HepG2 (cell line): ENCODE results near the gene MAP3K5. TPM values are rescaled to one million over a fixed set of nuclear protein-coding genes. Genes with fewer than 3 reads are reported as not detected.

Source experiments
- ATAC-seq: fragments of 200-7000 bp; cut with Tn5 transposase; 3 replicates; pipeline ENCODE4 v1.9.1; 2020; ENCODE audit warnings: mild to moderate bottlenecking, moderate library complexity
- BruUV-seq: library from RNA; stranded (reverse); fragments of 400-500 nt; replicated peaks from 2 replicates; lab custom pipeline; 2021; lab: Mats Ljungman, UMichigan
- CTCF ChIA-PET: fragments of 300-600 bp; formaldehyde crosslinking; extraction: SDS; loops from one replicate; lab custom pipeline; 2021; ENCODE audit warnings: low total read pairs, inconsistent platforms, low intra/inter-chr PET ratio; lab: Yijun Ruan, JAX
- POLR2A ChIA-PET: fragments of 350-600 bp; sonication (Branson Sonifier 250); formaldehyde crosslinking; loops from one replicate; lab custom pipeline; 2020; ENCODE audit warnings: antibody characterized with exemption, inconsistent platforms; lab: Yijun Ruan, JAX
- DNase-seq: peaks from one replicate; pipeline ENCODE4 v3.0.0-alpha.2; 2015; ENCODE audit warnings: low spot score
- FAIRE-seq: peaks from 3 replicates; lab custom pipeline; 2011; peaks lifted over from hg19 to GRCh38; lab: Jason Lieb, UNC
- H2AFZ ChIP-seq: one replicate; pipeline ENCODE4 v1.6.1; 2011; ENCODE audit warnings: low read length, inconsistent platforms
- H3K27ac ChIP-seq: fragments of 300-600 bp; 3 replicates; pipeline ENCODE4 v1.8.0; 2011; ENCODE audit warnings: mixed run types, mild to moderate bottlenecking, mixed read lengths, low read length, inconsistent platforms; ENCODE audit not compliant: insufficient read depth; ENCODE audit errors: extremely low read length
- H3K27me3 ChIP-seq, 2 experiments: fragments of 200-600 bp in 1 of 2; 2 replicates in 1 of 2; 3 replicates in 1 of 2; pipeline versions ENCODE4 v1.6.0 to v1.8.0; 2011; ENCODE audit warnings: low read length in 2 of 2, mild to moderate bottlenecking in 2 of 2, moderate library complexity in 2 of 2, inconsistent platforms in 1 of 2; ENCODE audit not compliant: insufficient read depth in 2 of 2, control insufficient read depth in 1 of 2
- H3K36me3 ChIP-seq, 2 experiments: fragments of 200-600 bp in 1 of 2; replicated peaks in 1 of 2; 2 replicates in 1 of 2; 3 replicates in 1 of 2; pipeline versions ENCODE4 v1.5.1 to v1.8.0; 2011; ENCODE audit warnings: low read length in 2 of 2, inconsistent platforms in 1 of 2; ENCODE audit not compliant: insufficient read depth in 2 of 2, control insufficient read depth in 1 of 2
- H3K4me1 ChIP-seq: 2 replicates; pipeline ENCODE4 v1.5.1; 2012; ENCODE audit warnings: low read length, inconsistent platforms; ENCODE audit not compliant: insufficient read depth
- H3K4me2 ChIP-seq: 2 replicates; pipeline ENCODE4 v1.6.0; 2011; ENCODE audit warnings: low read depth, low read length, inconsistent platforms
- H3K4me3 ChIP-seq, 3 experiments: fragments of 200-600 bp in 1 of 3; sonication (generic), shearing (Covaris generic) in 1 of 3; replicated peaks in 1 of 3; 2 replicates each; pipeline ENCODE4 v1.5.1; 2011 to 2016; ENCODE audit warnings: low read length in 3 of 3, inconsistent platforms in 2 of 3, low read depth in 2 of 3, mild to moderate bottlenecking in 2 of 3, control low read depth in 1 of 3, mixed read lengths in 1 of 3; ENCODE audit not compliant: insufficient read depth in 1 of 3
- H3K79me2 ChIP-seq: one replicate; pipeline ENCODE4 v1.6.1; 2011; ENCODE audit warnings: low read length, inconsistent platforms; ENCODE audit not compliant: insufficient read depth
- H3K9ac ChIP-seq: 2 replicates; pipeline ENCODE4 v1.6.0; 2011; ENCODE audit warnings: mild to moderate bottlenecking, low read depth, low read length, inconsistent platforms; ENCODE audit not compliant: insufficient read depth
- H3K9me3 ChIP-seq: 2 replicates; pipeline ENCODE4 v1.5.1; 2012; ENCODE audit warnings: mild to moderate bottlenecking, low read length
- H4K20me1 ChIP-seq: 2 replicates; pipeline ENCODE4 v1.6.0; 2011; ENCODE audit warnings: inconsistent platforms, mild to moderate bottlenecking, low read length, moderate library complexity; ENCODE audit not compliant: insufficient read depth
- ARHGAP35 ChIP-seq: sonication (generic); formaldehyde crosslinking; IDR thresholded peaks from 2 replicates; pipeline ENCODE4 v1.9.0; 2022; ENCODE audit warnings: mild to moderate bottlenecking, inconsistent platforms, moderate library complexity, missing genetic modification reagents, borderline replicate concordance
- CAMTA2 ChIP-seq: sonication (generic); formaldehyde crosslinking; IDR thresholded peaks from 2 replicates; pipeline ENCODE4 v1.4.0; 2020; ENCODE audit warnings: mild to moderate bottlenecking, missing genetic modification reagents, borderline replicate concordance
- ELF4 ChIP-seq: sonication (generic); formaldehyde crosslinking; IDR thresholded peaks from 2 replicates; pipeline ENCODE4 v1.5.0; 2020; ENCODE audit warnings: missing genetic modification reagents, mild to moderate bottlenecking, moderate library complexity, borderline replicate concordance
- FOXO1 ChIP-seq: sonication (generic); formaldehyde crosslinking; IDR thresholded peaks from 2 replicates; pipeline ENCODE4 v1.4.0; 2020; ENCODE audit warnings: missing genetic modification reagents
- JARID2 ChIP-seq: sonication (generic); formaldehyde crosslinking; IDR thresholded peaks from 2 replicates; pipeline ENCODE4 v1.8.1; 2023; ENCODE audit warnings: missing genetic modification reagents, inconsistent platforms; ENCODE audit not compliant: insufficient replicate concordance
- MATR3 ChIP-seq: sonication (generic); formaldehyde crosslinking; IDR thresholded peaks from 2 replicates; pipeline ENCODE4 v1.4.0; 2020; ENCODE audit warnings: missing genetic modification reagents
- MXD4 ChIP-seq: IDR thresholded peaks from 2 replicates; pipeline ENCODE4 v1.6.1; 2016; ENCODE audit warnings: mild to moderate bottlenecking, missing biosample characterization, missing genetic modification reagents
- PCBP2 ChIP-seq: fragments of 200-400 bp; formaldehyde crosslinking; optimal IDR thresholded peaks from 2 replicates; pipeline ENCODE3; 2018; ENCODE audit warnings: low read length, low read depth; ENCODE audit not compliant: poor library complexity, severe bottlenecking
- RELA ChIP-seq: sonication (generic); formaldehyde crosslinking; IDR thresholded peaks from 2 replicates; pipeline ENCODE4 v1.4.0; 2020; ENCODE audit warnings: missing genetic modification reagents
- RXRA ChIP-seq: sonication (generic); formaldehyde crosslinking; IDR thresholded peaks from 2 replicates; pipeline ENCODE4 v1.5.1; 2020; ENCODE audit warnings: missing genetic modification reagents
- SOX5 ChIP-seq: IDR thresholded peaks from 2 replicates; pipeline ENCODE4 v1.6.1; 2016; ENCODE audit warnings: borderline replicate concordance
- STAG1 ChIP-seq: sonication (generic); formaldehyde crosslinking; IDR thresholded peaks from 2 replicates; pipeline ENCODE4 v1.4.0; 2020; ENCODE audit warnings: missing genetic modification reagents
- TSC22D2 ChIP-seq: sonication (generic); formaldehyde crosslinking; IDR thresholded peaks from 2 replicates; pipeline ENCODE4 v1.5.1; 2020; ENCODE audit warnings: missing genetic modification reagents, mild to moderate bottlenecking, borderline replicate concordance
- ZNF12 ChIP-seq: sonication (generic); formaldehyde crosslinking; IDR thresholded peaks from 2 replicates; pipeline ENCODE4 v1.5.0; 2020; ENCODE audit warnings: missing genetic modification reagents
- ZNF296 ChIP-seq: sonication (generic); formaldehyde crosslinking; conservative IDR thresholded peaks from 2 replicates; pipeline ENCODE4 v1.5.0; 2020; ENCODE audit warnings: mild to moderate bottlenecking, missing genetic modification reagents
- ZNF317 ChIP-seq: sonication (generic); formaldehyde crosslinking; IDR thresholded peaks from 2 replicates; pipeline ENCODE4 v1.5.0; 2020; ENCODE audit warnings: mild to moderate bottlenecking, missing genetic modification reagents
- ZNF333 ChIP-seq: sonication (generic); formaldehyde crosslinking; IDR thresholded peaks from 2 replicates; pipeline ENCODE4 v1.4.0; 2020; ENCODE audit warnings: mild to moderate bottlenecking, missing genetic modification reagents, borderline replicate concordance
- ZNF557 ChIP-seq: sonication (generic); formaldehyde crosslinking; IDR thresholded peaks from 2 replicates; pipeline ENCODE4 v1.4.0; 2020; ENCODE audit warnings: missing genetic modification reagents
- ZNF713 ChIP-seq: sonication (generic); formaldehyde crosslinking; IDR thresholded peaks from 2 replicates; pipeline ENCODE4 v1.4.0; 2020; ENCODE audit warnings: mild to moderate bottlenecking, missing genetic modification reagents
- ZNF790 ChIP-seq: sonication (generic); formaldehyde crosslinking; IDR thresholded peaks from 2 replicates; pipeline ENCODE4 v1.8.0; 2022; ENCODE audit warnings: missing genetic modification reagents, mild to moderate bottlenecking, borderline replicate concordance
- WGBS: methylation state at CpG from one replicate; pipeline ENCODE4 v1.1.6; 2017; ENCODE audit warnings: low lambda C conversion rate; 5-methylcytosine and 5-hydroxymethylcytosine counted together
- in situ Hi-C: cut with HindIII; loops from 2 replicates; pipeline ENCODE4 v1.10.0; 2017; ENCODE audit warnings: low pct_unique_long_range_greater_than_20kb; ENCODE audit not compliant: extremely low pct_ligation_motif_present
- intact Hi-C: fragments of 100-400 bp; cut with micrococcal nuclease; formaldehyde crosslinking; loops from one replicate; pipeline ENCODE4 v1.10.0; 2022; ENCODE audit not compliant: unreplicated experiment
- polyA plus RNA-seq, 8 experiments: library from polyadenylated mRNA; depleted of rRNA in 3 of 8; stranded (reverse) in 7 of 8; unstranded in 1 of 8; fragments of >200 nt; fragmentation: Illumina TruSeq in 4 of 8; extraction: Trizol in 4 of 8; gene quantifications; 2 replicates each; pipeline versions ENCODE4 v1.2.1 to v1.2.3, GENCODE V29; 2011 to 2016; ENCODE audit warnings: low read depth in 4 of 8, missing spikeins in 1 of 8, mixed read lengths in 1 of 8; ENCODE audit not compliant: insufficient read depth in 1 of 8
- total RNA-seq, 5 experiments: library from RNA; depleted of rRNA; stranded (reverse); fragments of >200 nt; fragmentation: Illumina TruSeq; extraction: Trizol; gene quantifications; 2 replicates each; pipeline ENCODE4 v1.2.3, GENCODE V29; 2016; ENCODE audit warnings: low read depth in 1 of 5
- TF ChIP-seq, protein P1 (sequence below): sonication (generic); formaldehyde crosslinking; IDR thresholded peaks from 2 replicates; pipeline ENCODE4 v1.4.0; 2020; ENCODE audit warnings: low read depth, mild to moderate bottlenecking, missing genetic modification reagents
- TF ChIP-seq, protein P2 (sequence below): IDR thresholded peaks from 2 replicates; pipeline ENCODE4 v1.6.1; 2016; ENCODE audit warnings: control low read depth

MAP3K5 gene
- total and polyA plus RNA-seq, 2 of the 13 experiments (the other 11 are each of a cell fraction or from before 2014, with no cell fraction given): not detected

GRCh38 chr6:136706430-136706829, 85.8 kb downstream of the MAP3K5 start:
- H2AFZ ChIP-seq: no peak overlapping the region
- no TSS peak for BruUV-seq

DNA sequence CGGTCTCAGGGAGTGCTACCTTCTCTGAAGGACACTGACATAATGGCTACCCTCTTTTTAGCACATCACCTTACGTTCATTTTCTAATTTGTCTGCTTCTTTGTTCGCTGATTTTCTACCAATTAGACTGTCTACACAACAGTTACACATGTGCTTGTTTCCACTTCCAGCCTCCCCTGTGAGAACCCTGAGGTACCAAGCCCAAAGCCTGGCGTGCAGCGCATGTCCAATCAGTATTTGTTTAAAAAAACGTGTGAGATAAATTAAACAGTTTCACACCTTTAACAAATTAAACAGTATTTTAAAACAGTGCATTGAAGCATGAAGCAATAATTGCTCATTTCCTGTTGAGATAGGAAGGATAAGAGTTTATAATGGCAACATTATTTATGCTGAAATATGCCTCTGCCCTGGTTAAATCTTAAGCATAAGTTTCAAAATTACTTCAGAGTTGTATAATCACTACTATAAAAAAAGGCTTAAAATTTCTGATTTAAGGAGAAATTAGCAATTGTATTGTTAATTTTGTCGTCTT, 88.9 kb downstream of the MAP3K5 start:
- ChIA-PET POLR2A (no interaction called here), CTCF (no interaction called here)
- no peaks in the 10 kb centered on the region for H3K4me1 ChIP-seq
- no peak overlapping the region for H3K4me2 ChIP-seq
- H3K9me3 ChIP-seq: no peaks in the 10 kb centered on the region
- DNase-seq: no peak
- H3K79me2 ChIP-seq: no peaks in the 10 kb centered on the region
- no peak overlapping the region for H2AFZ ChIP-seq
- no peak overlapping the region for H3K9ac ChIP-seq
- no TSS peak for BruUV-seq
- TF ChIP-seq ARHGAP35 (no peak), RELA (CRISPR knock-in tag) (no peak), ZNF12 (no peak), ZNF790 (CRISPR knock-in tag) (no peak), CAMTA2 (CRISPR knock-in tag) (no peak), TSC22D2 (CRISPR knock-in tag) (no peak)
- TF ChIP-seq, protein P1, sequence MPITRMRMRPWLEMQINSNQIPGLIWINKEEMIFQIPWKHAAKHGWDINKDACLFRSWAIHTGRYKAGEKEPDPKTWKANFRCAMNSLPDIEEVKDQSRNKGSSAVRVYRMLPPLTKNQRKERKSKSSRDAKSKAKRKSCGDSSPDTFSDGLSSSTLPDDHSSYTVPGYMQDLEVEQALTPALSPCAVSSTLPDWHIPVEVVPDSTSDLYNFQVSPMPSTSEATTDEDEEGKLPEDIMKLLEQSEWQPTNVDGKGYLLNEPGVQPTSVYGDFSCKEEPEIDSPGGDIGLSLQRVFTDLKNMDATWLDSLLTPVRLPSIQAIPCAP: no peak
- intact Hi-C loops: no loop called here
- H3K27me3 ChIP-seq: peaks cover 0 to 33% of the 10 kb centered on the region in 2 experiments; a peak in 3 of 5 replicates
- H4K20me1 ChIP-seq: no peaks in the 10 kb centered on the region
- 15% methylated on average over 7 of the region's 7 CpGs for WGBS
- no peak for FAIRE-seq
- no peaks in the 10 kb centered on the region for H3K36me3 ChIP-seq
- no peak overlapping the region for H3K4me3 ChIP-seq
- no peak for ATAC-seq
- in situ Hi-C loops: no loop called here
- no peak overlapping the region for H3K27ac ChIP-seq

More at GRCh38 chr6:136706430-136706829, 85.8 kb downstream of the MAP3K5 start:
- WGBS: 25% methylated on average over 5 of the region's 5 CpGs
- Histone ChIP-seq H4K20me1 (no peaks in the 10 kb centered on the region), H3K4me2 (no peak overlapping the region), H3K9ac (no peak overlapping the region), H3K9me3 (no peaks in the 10 kb centered on the region), H3K4me1 (no peaks in the 10 kb centered on the region), H3K36me3 (no peaks in the 10 kb centered on the region), H3K27me3 (0 out of 5 replicates have a peak, but pooled peaks cover 0 to 6% of the 10 kb centered on the region in 2 experiments), H3K79me2 (no peaks in the 10 kb centered on the region), H3K27ac (no peak overlapping the region), H3K4me3 (no peak overlapping the region)
- ATAC-seq (no peak), FAIRE-seq (no peak), DNase-seq (no peak)
- intact Hi-C loops (no loop called here), in situ Hi-C loops (no loop called here)
- TF ChIP-seq, protein P2, sequence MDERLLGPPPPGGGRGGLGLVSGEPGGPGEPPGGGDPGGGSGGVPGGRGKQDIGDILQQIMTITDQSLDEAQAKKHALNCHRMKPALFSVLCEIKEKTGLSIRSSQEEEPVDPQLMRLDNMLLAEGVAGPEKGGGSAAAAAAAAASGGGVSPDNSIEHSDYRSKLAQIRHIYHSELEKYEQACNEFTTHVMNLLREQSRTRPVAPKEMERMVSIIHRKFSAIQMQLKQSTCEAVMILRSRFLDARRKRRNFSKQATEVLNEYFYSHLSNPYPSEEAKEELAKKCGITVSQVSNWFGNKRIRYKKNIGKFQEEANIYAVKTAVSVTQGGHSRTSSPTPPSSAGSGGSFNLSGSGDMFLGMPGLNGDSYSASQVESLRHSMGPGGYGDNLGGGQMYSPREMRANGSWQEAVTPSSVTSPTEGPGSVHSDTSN (CRISPR knock-in tag): no peak
- TF ChIP-seq ZNF296 (CRISPR knock-in tag) (no peak), SOX5 (CRISPR knock-in tag) (no peak), STAG1 (no peak), ZNF713 (CRISPR knock-in tag) (no peak), ZNF333 (CRISPR knock-in tag) (no peak), PCBP2 (no peak), JARID2 (CRISPR knock-in tag) (no peak), ZNF317 (no peak), MXD4 (CRISPR knock-in tag) (no peak), ZNF557 (CRISPR knock-in tag) (no peak), RXRA (CRISPR knock-in tag) (no peak), FOXO1 (CRISPR knock-in tag) (no peak), ELF4 (CRISPR knock-in tag) (no peak), MATR3 (CRISPR knock-in tag) (no peak)
- POLR2A ChIA-PET: no interaction called here
- CTCF ChIA-PET: no interaction called here
